Measurements from ENCODE around the gene ANGPTL8.

The ANGPTL8 gene

DNA sequence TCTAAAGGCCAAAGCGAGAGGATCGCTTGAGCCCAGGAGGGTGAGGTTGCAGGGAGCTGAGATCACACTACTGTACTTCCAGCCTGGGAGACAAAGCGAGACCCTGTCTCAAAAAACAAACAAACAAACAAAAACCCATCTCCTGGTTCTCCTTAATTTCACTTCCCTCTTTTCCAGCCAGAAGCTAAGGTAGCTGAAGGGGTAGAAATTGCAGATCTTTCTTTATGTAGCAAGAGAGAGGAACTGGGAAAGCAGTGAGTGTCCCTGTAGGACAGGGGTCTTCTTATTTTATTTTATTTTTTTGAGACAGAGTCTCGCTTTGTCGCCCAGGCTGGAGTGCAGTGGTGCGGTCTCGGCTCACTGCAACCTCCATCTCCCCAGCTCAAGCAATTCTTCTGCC lies 52.0 kb downstream of the ANGPTL8 start:
- TF ChIP-seq GATA1 (IDR thresholded peaks at IDR 0.05; ENCODE audit: low read depth, low read length) (no peak), POLR2A (IDR thresholded peaks at IDR 0.05; ENCODE audit: low read length) (no peak)
- DNase-seq: no peak
